ENCODE measurements around the gene NDUFAF2. TPM values are rescaled to one million over a fixed set of nuclear protein-coding genes. Genes with fewer than 3 reads are reported as not detected.
A peak's percentile ranks its signal among the peaks of the same experiment; 100 is the strongest.

Gene NDUFAF2
- total RNA-seq, 4 donors from 2014 or later: 16.0 to 24.1 (median 20.2) TPM

DNA sequence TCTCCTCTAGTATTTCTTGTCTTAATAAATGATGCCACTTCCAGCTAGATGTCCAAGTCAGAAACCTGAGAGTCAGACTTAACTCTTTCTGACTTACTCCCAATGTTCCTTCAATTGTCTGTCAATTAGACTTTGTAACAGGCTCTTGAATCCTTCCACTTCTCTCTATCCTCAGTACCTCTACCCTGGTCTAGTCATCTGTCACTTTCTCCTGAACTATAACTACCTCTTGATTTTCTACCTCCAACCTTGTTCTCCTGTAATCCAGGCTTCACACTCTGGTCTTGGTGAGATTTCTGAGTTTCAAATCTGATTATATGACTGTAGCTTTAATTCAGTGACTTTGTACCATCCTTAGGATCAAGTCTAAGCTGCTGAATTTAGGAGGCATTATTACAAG lies 64.9 kb downstream of the NDUFAF2 start:
- Histone ChIP-seq H3K9me3 (no peaks in the 10 kb centered on the region), H3K27me3 (no peaks in the 10 kb centered on the region), H3K36me3 (no peaks in the 10 kb centered on the region), H3K4me1 (no peaks in the 10 kb centered on the region), H3K4me3 (replicated peaks in 1 of 3) (no peak overlapping the region), H3K27ac (no peak overlapping the region)
- intact Hi-C loops (cut with DNase I): no loop called here
- TF ChIP-seq POLR2A (IDR thresholded peaks at IDR 0.05): no peak
- TF ChIP-seq, protein P1, sequence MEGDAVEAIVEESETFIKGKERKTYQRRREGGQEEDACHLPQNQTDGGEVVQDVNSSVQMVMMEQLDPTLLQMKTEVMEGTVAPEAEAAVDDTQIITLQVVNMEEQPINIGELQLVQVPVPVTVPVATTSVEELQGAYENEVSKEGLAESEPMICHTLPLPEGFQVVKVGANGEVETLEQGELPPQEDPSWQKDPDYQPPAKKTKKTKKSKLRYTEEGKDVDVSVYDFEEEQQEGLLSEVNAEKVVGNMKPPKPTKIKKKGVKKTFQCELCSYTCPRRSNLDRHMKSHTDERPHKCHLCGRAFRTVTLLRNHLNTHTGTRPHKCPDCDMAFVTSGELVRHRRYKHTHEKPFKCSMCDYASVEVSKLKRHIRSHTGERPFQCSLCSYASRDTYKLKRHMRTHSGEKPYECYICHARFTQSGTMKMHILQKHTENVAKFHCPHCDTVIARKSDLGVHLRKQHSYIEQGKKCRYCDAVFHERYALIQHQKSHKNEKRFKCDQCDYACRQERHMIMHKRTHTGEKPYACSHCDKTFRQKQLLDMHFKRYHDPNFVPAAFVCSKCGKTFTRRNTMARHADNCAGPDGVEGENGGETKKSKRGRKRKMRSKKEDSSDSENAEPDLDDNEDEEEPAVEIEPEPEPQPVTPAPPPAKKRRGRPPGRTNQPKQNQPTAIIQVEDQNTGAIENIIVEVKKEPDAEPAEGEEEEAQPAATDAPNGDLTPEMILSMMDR (IDR thresholded peaks at IDR 0.05): no peak
- no peak for DNase-seq

DNA sequence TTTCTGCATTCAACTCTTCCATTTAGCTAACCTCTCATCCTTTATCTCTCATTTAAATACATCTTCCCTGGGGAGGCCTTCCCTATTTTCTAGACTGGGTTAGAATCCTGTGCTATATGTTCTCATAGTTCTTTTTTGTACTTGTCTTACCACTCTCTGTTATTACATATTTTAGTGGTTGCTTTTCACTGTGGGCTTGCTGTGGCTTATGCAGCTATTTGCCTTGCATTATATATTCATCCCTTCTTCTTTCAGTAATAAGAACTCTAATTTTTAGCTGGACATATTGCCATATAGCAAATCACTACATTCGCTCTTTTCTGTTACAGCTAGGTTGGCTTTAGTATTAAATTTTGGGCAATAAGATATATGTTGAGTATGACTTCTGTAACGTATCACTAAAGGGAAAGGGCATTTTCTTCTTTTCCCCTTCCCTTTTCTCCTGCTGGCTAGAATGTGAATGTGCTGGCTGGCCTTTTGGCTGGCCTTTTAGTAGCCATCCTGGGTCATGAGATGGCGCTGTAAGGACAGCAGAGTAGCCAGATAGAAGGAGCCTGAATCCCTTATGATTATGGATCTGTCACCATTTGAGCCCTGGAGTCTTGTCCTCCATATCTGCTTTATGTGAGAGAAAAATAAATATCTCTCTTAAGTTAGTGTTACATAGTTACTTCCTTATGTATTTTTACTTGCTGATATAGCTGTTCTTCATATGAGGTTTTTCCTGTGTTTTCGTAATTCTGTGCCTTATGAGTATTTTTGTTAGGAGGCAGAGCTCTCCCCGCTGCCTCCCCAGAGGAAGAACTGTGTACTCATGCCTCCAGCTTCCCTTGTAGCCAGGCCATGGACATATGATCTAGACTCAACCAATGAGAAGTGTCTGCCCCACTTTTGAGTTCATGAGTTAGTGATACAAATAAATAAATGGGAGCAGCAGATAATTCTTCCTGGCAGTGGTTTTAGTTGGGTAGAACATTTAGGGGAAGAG lies 65.8 kb downstream of the NDUFAF2 start:
- no peaks in the 10 kb centered on the region for H3K9me3 ChIP-seq
- 74 to 75% methylated on average over 5 of the region's 5 CpGs for WGBS, 2 donors
- intact Hi-C loops (cut with DNase I): no loop called here
- H3K27ac ChIP-seq: no peak overlapping the region
- no peak for DNase-seq
- no peak overlapping the region for H3K4me3 ChIP-seq (replicated peaks in 1 of 3)
- H3K36me3 ChIP-seq: no peaks in the 10 kb centered on the region
- H3K27me3 ChIP-seq: no peaks in the 10 kb centered on the region
- no peak for TF ChIP-seq POLR2A (IDR thresholded peaks at IDR 0.05)
- TF ChIP-seq, protein P1 (IDR thresholded peaks at IDR 0.05): no peak
- no peaks in the 10 kb centered on the region for H3K4me1 ChIP-seq

DNA sequence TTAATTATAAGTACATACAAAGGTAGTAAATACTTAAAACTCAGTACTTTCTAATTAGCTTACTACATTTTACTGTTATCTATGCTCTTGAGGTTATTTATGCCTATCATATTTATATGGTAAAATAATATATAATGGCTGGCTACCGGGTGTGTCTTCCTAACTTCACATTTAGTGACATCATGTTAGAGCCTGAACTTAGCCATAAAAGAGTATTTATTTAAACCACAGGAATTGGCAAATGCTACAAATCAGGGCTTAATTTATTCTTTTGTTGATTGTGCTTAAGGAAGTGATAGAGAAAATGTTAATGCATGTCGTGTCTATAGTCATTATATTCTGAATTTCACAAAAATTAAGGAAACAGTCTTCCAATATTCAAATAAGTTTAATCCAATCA lies 73.1 kb downstream of the NDUFAF2 start:
- Histone ChIP-seq H3K36me3 (no peaks in the 10 kb centered on the region), H3K4me3 (replicated peaks in 1 of 3) (no peak overlapping the region), H3K9me3 (no peaks in the 10 kb centered on the region), H3K27me3 (no peaks in the 10 kb centered on the region), H3K4me1 (no peaks in the 10 kb centered on the region), H3K27ac (no peak overlapping the region)
- 89 to 93% methylated on average over 2 of the region's 2 CpGs for WGBS, 2 donors
- DNase-seq: no peak
- TF ChIP-seq POLR2A (IDR thresholded peaks at IDR 0.05): no peak
- TF ChIP-seq, protein P1 (IDR thresholded peaks at IDR 0.05): no peak
- intact Hi-C loops (cut with DNase I): no loop called here

DNA sequence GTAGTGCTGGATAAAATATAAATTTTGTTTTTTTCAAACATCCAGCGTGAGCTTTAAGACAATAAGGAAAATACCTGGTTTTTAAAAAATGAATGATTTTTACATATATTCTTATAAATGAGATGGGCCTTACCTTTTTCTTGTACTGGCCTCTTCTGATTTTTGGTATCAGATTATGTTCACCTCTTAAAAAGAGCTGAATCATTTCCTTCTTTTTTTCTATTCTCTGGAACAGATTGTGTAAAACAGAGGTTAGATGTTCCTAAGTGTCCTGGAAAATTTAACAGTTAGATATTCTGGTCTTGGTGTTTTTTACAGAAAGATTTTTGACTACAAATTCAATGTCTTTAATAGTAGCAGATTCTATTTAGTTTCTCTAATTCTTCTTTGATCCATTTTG lies 74.6 kb downstream of the NDUFAF2 start:
- H3K4me1 ChIP-seq: no peaks in the 10 kb centered on the region
- no peak for DNase-seq
- TF ChIP-seq, protein P1 (IDR thresholded peaks at IDR 0.05): no peak
- no peak for TF ChIP-seq POLR2A (IDR thresholded peaks at IDR 0.05)
- no peaks in the 10 kb centered on the region for H3K27me3 ChIP-seq
- H3K36me3 ChIP-seq: no peaks in the 10 kb centered on the region
- no peak overlapping the region for H3K4me3 ChIP-seq (replicated peaks in 1 of 3)
- no peak overlapping the region for H3K27ac ChIP-seq
- H3K9me3 ChIP-seq: no peaks in the 10 kb centered on the region
- WGBS, 2 donors: 96 to 100% methylated on average over 1 of the region's 1 CpG
- intact Hi-C loops (cut with DNase I): no loop called here

DNA sequence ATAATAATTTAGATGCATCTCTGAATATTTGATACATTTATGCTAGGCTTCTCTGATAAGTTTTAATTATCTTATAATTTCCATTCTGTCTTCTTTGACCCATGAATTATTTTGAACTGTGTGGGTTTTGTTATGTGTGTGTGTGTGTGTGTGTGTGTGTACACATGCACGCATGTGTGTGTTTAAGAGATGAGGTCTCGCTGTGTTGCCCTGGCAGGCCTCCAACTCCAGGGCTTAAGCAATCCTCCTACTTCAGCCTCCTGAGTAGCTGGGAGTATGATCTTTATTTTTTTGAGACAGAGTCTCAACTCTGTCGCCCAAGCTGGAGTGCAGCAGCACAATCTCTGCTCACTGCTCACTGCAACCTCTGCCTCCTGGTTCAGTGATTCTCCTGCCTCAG lies 75.4 kb downstream of the NDUFAF2 start:
- peak; percentile 11 to 15 for DNase-seq
- Histone ChIP-seq H3K27ac (no peak overlapping the region), H3K36me3 (no peaks in the 10 kb centered on the region), H3K4me1 (no peaks in the 10 kb centered on the region), H3K27me3 (no peaks in the 10 kb centered on the region), H3K4me3 (replicated peaks in 1 of 3) (no peak overlapping the region), H3K9me3 (no peaks in the 10 kb centered on the region)
- no peak for TF ChIP-seq POLR2A (IDR thresholded peaks at IDR 0.05)
- TF ChIP-seq, protein P1 (IDR thresholded peaks at IDR 0.05): no peak
- intact Hi-C loops (cut with DNase I): no loop called here
- WGBS, 2 donors: 62 to 69% methylated on average over 3 of the region's 3 CpGs

All from thyroid gland (tissue), 4 donors.